Memory B cell (primary cell): Measurements from ENCODE around the gene ST3GAL3.

Source experiments
- ATAC-seq: fragments of 150-1000 bp; cut with Tn5 transposase; 2 replicates; pipeline ENCODE4 v1.10.0; 2021; ENCODE audit warnings: low read depth, mild to moderate bottlenecking, moderate library complexity
- DNase-seq, 2 donors: peaks; one replicate each; pipeline ENCODE4 v3.0.0; 2022; ENCODE audit warnings: low spot score in 2 of 2
- H3K27ac Mint-ChIP-seq: one replicate; pipeline ENCODE4 v1.8.0; 2022; ENCODE audit warnings: mild to moderate bottlenecking, moderate library complexity, mixed read lengths
- H3K27me3 Mint-ChIP-seq: one replicate; pipeline ENCODE4 v1.8.0; 2022; ENCODE audit warnings: mixed read lengths
- H3K36me3 Mint-ChIP-seq: one replicate; pipeline ENCODE4 v1.8.0; 2022; ENCODE audit warnings: mild to moderate bottlenecking, mixed read lengths
- H3K4me1 Mint-ChIP-seq: one replicate; pipeline ENCODE4 v1.8.0; 2022; ENCODE audit warnings: mixed read lengths
- H3K4me3 Mint-ChIP-seq: one replicate; pipeline ENCODE4 v1.8.0; 2022; ENCODE audit warnings: mild to moderate bottlenecking, moderate library complexity, mixed read lengths
- H3K9me3 Mint-ChIP-seq: one replicate; pipeline ENCODE4 v1.8.0; 2022; ENCODE audit warnings: mixed read lengths

The ST3GAL3 gene

DNA sequence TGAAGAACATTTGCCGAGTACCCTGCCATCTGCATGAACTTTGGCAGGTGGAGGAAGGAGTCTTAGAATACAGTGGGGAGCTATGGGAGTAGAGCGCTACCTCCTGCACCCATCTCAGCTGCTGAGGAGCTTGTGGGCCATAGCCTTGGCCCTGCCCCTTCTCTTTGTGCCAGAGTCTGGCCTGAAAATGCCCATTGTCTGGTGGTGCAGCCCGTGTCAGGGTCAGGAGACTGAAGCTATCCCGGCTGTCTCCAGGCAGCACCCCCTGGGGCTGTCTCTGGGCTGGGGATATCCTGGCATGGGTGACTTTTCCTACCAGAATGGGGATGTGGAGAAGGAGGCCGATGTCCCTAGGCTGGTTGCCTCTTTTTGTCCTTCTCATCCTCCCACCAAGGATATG is 246.7 kb downstream of the ST3GAL3 start:
- H3K36me3 Mint-ChIP-seq = peaks cover 15% of the 10 kb centered on the region
- no peak overlapping the region for H3K27ac Mint-ChIP-seq
- H3K27me3 Mint-ChIP-seq = no peaks in the 10 kb centered on the region
- H3K9me3 Mint-ChIP-seq = no peaks in the 10 kb centered on the region
- no peak for DNase-seq
- H3K4me3 Mint-ChIP-seq = no peak overlapping the region
- no peak for ATAC-seq
- H3K4me1 Mint-ChIP-seq = peaks cover 18% of the 10 kb centered on the region

DNA sequence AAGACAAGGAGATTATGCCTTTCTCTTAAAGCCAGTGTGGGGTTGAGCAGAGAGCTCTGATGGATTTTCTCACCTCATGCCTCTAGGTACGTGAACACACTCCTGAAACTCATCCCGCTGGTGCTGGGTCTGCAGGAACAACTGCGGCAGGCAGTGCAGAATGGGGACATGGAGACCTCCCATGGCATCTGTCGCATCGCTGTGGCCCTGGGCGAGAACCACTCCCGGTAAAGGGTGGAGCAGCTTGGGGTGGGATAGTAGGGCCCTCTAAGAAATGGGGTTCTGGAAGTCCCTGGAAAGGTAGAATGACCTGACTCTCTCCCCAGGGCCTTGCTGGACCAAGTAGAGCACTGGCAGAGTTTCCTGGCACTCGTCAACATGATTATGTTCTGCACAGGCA is 248.9 kb downstream of the ST3GAL3 start:
- peaks cover 7% of the 10 kb centered on the region for H3K4me1 Mint-ChIP-seq
- no peak overlapping the region for H3K4me3 Mint-ChIP-seq
- H3K36me3 Mint-ChIP-seq = peaks cover 13% of the 10 kb centered on the region
- H3K27ac Mint-ChIP-seq = no peak overlapping the region
- DNase-seq (no peak), ATAC-seq (no peak)
- no peaks in the 10 kb centered on the region for H3K27me3 Mint-ChIP-seq
- no peaks in the 10 kb centered on the region for H3K9me3 Mint-ChIP-seq

DNA sequence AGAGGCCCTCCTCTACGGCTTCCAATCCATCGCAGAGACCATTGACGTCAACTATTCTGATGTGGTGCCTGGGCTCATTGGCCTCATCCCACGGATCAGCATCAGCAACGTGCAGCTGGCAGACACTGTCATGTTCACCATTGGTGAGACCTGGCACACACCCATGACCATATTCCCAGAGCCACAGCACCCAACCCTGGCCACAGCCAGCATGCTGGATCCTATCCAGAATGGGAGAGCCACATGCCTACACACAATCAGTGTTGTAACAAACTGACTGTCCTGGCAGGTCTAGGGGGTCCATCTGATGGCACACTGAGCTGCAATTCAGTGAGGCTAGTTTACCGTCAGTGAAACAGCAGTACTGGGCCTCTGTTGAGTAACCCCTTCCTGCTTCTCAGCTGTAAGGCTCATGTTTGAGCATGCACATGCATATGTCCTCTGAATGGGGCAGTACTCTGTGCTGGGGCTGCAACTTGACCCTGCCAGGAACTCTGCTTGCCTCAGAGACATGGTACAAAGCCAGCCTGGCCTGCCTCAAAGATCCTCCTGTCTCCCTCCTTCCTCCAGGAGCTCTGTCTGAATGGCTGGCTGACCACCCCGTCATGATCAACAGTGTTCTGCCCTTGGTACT is 250.2 kb downstream of the ST3GAL3 start:
- H3K4me3 Mint-ChIP-seq = no peak overlapping the region
- DNase-seq (no peak), ATAC-seq (no peak)
- H3K27ac Mint-ChIP-seq = no peak overlapping the region
- H3K27me3 Mint-ChIP-seq = no peaks in the 10 kb centered on the region
- H3K4me1 Mint-ChIP-seq = peaks cover 7% of the 10 kb centered on the region
- H3K9me3 Mint-ChIP-seq = no peaks in the 10 kb centered on the region
- peaks cover 17% of the 10 kb centered on the region for H3K36me3 Mint-ChIP-seq

DNA sequence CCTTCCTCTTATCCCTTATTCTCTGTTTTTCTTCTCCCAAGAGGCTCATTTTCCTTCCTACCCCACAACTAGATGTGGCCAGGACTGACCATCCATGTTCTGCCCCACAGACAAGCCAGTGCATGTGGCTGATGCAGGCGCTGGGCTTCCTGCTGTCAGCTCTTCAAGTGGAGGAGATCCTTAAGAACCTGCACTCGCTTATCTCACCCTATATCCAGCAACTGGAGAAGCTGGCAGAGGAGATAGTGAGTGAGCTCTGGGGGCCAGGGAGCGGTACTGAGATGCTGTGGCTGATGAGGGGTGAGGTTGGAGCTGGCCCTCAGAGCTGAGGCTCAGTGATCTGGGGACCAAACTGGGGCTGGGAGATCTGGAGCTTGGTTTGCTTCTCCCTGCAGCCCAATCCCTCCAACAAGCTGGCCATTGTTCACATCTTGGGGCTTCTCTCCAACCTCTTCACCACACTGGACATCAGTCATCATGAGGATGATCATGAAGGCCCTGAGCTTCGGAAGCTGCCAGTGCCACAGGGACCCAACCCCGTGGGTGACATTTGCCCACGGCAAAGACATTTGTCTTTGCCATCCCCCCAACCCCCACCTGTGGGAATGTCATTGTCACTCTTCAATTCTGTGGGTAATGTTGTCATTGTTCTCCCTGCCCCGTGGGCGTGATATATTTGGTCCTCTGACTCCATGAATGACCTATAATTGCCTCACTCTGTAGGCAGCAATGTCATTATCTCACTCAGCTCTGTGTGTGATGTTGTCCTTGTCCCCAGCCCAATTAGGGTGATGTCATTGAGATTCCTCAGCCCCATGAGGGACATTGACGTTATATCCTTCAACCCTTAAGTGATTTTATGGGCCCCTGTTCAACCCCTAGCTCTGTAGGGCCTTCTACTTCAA is 251.3 kb downstream of the ST3GAL3 start:
- Mint-ChIP-seq H3K27me3 (no peaks in the 10 kb centered on the region), H3K4me1 (peaks cover 7% of the 10 kb centered on the region), H3K36me3 (peaks cover 18% of the 10 kb centered on the region), H3K4me3 (no peak overlapping the region), H3K27ac (no peak overlapping the region), H3K9me3 (no peaks in the 10 kb centered on the region)
- DNase-seq (no peak), ATAC-seq (no peak)

DNA sequence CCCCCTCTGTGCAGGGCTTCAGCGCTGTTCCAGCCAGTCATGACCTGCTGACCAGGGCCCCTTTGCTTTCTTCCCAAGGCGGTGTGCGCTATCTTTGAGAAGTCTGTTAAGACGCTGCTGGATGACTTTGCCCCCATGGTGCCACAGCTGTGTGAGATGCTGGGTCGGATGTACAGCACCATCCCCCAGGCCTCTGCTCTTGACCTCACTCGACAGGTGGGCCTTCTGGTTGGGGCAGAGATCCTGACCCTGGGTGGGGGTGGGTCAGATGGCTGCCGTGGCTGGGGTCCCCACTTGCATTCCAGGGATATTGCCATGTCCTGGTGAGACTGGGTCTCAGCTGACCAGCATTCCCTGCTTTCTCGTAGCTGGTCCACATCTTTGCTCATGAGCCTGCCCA is 253.5 kb downstream of the ST3GAL3 start:
- Mint-ChIP-seq H3K4me1 (no peaks in the 10 kb centered on the region), H3K36me3 (peaks cover 18% of the 10 kb centered on the region), H3K9me3 (no peaks in the 10 kb centered on the region), H3K27me3 (no peaks in the 10 kb centered on the region), H3K27ac (no peak overlapping the region), H3K4me3 (no peak overlapping the region)
- no peak for DNase-seq
- no peak for ATAC-seq

DNA sequence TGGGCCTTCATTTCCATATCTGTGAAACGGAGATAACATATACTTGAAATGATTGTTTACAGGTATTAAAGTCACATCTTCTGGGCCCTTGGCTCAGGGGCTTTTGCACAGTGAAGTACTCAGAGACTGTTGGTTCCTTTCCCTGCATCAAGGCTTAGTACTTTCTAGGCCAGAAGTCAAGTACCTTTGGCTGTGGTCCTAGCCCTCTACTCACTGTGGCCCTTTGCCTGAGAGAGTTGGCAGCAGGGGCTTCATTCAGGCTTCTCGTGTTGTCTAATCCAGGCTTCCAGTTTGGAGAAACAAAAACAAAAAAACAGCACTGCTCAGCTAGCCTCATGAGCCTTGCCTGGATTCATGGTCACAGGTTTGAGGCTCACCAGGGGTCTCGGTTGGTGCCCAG is 254.4 kb downstream of the ST3GAL3 start:
- H3K27me3 Mint-ChIP-seq = no peaks in the 10 kb centered on the region
- no peak overlapping the region for H3K27ac Mint-ChIP-seq
- H3K9me3 Mint-ChIP-seq = no peaks in the 10 kb centered on the region
- no peak for DNase-seq
- no peak for ATAC-seq
- no peaks in the 10 kb centered on the region for H3K4me1 Mint-ChIP-seq
- H3K36me3 Mint-ChIP-seq = peaks cover 18% of the 10 kb centered on the region
- no peak overlapping the region for H3K4me3 Mint-ChIP-seq

DNA sequence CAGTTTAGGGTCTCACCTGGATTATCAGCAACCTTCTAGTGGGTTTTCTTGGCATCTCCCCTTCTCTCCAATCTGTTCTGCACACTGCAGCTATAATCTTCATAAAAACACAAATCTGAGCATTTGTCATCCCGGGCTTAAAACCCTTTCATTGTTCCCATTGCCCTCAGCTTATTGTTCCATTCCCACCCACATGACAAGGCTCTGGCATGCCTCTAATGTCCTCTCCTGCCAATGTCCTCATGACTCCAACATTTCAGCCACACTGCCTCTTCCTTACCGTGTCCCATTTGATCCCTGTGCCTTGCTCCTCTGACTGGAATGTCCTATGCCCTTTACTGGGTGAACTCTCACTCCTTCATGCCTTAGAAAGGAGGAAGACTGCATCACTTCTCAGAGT is 255.0 kb downstream of the ST3GAL3 start:
- H3K4me1 Mint-ChIP-seq = no peaks in the 10 kb centered on the region
- H3K27ac Mint-ChIP-seq = no peak overlapping the region
- H3K9me3 Mint-ChIP-seq = no peaks in the 10 kb centered on the region
- ATAC-seq (no peak), DNase-seq (no peak)
- H3K36me3 Mint-ChIP-seq = peaks cover 15% of the 10 kb centered on the region
- no peaks in the 10 kb centered on the region for H3K27me3 Mint-ChIP-seq
- no peak overlapping the region for H3K4me3 Mint-ChIP-seq

DNA sequence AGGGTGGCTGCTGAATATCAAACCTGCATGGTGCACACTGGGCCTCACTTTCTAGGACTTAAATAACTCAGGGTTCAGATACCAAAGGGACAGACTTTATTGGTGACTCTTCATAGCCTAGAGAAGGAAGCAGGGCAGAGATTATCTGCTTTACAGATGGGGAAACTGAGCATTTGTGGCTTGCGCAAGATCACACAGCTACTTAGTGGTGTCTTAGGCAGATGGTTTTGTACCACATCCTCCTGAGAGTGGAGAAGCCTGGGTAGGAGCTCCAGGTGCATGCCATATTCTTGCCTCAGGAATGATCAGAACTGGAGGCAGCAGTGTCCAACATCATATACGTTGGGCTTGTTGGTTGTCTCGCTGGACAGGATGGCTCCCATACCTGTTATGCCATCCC is 255.7 kb downstream of the ST3GAL3 start:
- no peak overlapping the region for H3K27ac Mint-ChIP-seq
- no peak for ATAC-seq
- H3K4me1 Mint-ChIP-seq = no peaks in the 10 kb centered on the region
- peaks cover 12% of the 10 kb centered on the region for H3K36me3 Mint-ChIP-seq
- DNase-seq = no peak
- H3K27me3 Mint-ChIP-seq = no peaks in the 10 kb centered on the region
- H3K4me3 Mint-ChIP-seq = no peak overlapping the region
- no peaks in the 10 kb centered on the region for H3K9me3 Mint-ChIP-seq

DNA sequence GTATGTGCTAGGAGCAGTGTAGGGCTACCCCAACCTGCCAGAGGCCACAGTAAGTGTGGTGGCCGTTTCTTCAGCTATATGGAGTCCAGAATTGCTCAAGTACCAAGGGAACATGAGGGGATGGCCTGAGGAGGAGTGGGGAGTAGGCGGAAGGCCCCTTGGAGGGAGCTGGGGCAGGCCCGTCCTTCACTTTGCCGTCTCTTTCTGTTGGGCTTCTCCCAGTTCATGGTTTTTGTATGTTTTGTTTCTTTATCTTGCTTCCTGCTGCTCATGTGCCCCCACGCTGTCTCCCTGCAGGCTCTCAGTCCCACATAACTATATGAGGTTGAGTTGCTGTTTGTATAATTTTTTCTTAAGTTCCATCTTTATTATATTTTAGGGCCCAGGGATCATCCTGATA is 256.6 kb downstream of the ST3GAL3 start:
- Mint-ChIP-seq H3K4me1 (no peaks in the 10 kb centered on the region), H3K9me3 (no peaks in the 10 kb centered on the region), H3K27ac (no peak overlapping the region), H3K36me3 (peaks cover 10% of the 10 kb centered on the region), H3K4me3 (no peak overlapping the region), H3K27me3 (no peaks in the 10 kb centered on the region)
- DNase-seq (no peak), ATAC-seq (no peak)

DNA sequence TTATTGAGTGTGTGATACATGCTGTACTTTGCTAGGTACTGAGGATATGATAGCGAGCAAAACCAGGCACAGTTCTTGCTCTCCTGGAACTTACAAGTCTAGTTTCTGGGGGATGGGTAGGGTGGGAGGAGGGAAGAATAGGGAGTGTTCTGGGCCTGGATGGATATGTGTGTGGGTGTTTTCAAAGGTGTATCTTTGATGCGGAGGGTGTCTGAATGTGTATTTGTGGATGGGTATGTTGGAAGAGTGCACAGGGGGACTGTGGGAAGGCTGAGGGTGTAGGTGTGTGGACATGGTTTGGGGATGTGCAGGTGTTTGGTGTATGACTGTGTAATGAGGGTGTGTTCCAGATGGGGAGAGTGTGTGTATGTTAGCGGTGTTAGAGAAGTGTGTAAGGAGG is 258.0 kb downstream of the ST3GAL3 start:
- peaks cover 8% of the 10 kb centered on the region for H3K4me1 Mint-ChIP-seq
- no peak for DNase-seq

DNA sequence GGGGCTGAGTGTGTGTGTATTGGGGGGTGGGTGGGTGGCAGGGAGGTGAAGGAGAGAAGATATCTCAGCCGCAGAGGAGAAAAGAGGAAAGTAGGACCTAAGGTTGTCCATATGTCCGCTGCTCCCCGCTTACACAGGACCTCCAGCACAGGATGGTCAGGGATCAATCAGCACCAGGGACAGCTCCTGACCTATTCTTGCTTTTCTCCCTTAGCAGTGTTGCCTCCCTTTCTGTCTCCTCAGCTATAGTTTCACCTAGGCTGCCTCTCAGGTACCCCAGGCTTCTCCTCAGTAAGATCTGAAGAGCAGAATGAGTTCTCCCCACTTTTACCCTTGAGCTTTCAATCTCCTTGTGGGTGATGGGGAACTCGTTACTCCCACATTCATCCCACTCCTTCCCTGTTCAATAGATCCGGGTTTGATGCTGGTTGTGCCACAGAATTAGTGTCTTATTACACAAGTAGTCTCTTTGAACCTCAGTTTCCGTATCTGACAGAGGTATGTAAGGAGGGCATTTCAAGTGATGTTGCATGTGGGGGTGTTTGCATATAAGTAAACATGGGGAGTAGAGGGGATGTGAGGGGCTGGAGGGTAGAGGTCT is 261.1 kb downstream of the ST3GAL3 start:
- peaks cover 15% of the 10 kb centered on the region for H3K4me1 Mint-ChIP-seq
- DNase-seq = no peak
- no peak for ATAC-seq
- H3K9me3 Mint-ChIP-seq = no peaks in the 10 kb centered on the region
- no peak overlapping the region for H3K4me3 Mint-ChIP-seq
- H3K27me3 Mint-ChIP-seq = no peaks in the 10 kb centered on the region
- H3K36me3 Mint-ChIP-seq = no peaks in the 10 kb centered on the region
- H3K27ac Mint-ChIP-seq = no peak overlapping the region

More for the DNA sequence above, 258.0 kb downstream of the ST3GAL3 start:
- Mint-ChIP-seq H3K27me3 (no peaks in the 10 kb centered on the region), H3K36me3 (peaks cover 7% of the 10 kb centered on the region), H3K4me3 (no peak overlapping the region), H3K27ac (no peak overlapping the region), H3K9me3 (no peaks in the 10 kb centered on the region)
- no peak for ATAC-seq

DNA sequence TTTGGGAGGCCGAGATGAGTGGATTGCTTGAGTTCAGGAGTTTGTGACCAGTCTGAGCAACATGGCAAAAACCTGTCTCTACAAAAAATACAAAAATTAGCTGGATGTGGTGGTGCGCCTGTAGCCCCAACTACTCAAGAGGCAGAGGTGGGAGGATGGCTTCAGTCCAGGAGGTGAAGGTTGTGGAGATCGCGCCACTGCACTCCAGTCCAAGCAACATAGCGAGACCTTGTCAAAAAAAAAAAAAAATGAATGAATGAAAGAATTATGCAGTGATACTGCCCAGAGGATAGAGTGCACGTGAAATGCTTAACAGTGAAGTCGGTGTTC is 262.0 kb downstream of the ST3GAL3 start:
- no peak for ATAC-seq
- peaks cover 23% of the 10 kb centered on the region for H3K4me1 Mint-ChIP-seq
- H3K27ac Mint-ChIP-seq = no peak overlapping the region

DNA sequence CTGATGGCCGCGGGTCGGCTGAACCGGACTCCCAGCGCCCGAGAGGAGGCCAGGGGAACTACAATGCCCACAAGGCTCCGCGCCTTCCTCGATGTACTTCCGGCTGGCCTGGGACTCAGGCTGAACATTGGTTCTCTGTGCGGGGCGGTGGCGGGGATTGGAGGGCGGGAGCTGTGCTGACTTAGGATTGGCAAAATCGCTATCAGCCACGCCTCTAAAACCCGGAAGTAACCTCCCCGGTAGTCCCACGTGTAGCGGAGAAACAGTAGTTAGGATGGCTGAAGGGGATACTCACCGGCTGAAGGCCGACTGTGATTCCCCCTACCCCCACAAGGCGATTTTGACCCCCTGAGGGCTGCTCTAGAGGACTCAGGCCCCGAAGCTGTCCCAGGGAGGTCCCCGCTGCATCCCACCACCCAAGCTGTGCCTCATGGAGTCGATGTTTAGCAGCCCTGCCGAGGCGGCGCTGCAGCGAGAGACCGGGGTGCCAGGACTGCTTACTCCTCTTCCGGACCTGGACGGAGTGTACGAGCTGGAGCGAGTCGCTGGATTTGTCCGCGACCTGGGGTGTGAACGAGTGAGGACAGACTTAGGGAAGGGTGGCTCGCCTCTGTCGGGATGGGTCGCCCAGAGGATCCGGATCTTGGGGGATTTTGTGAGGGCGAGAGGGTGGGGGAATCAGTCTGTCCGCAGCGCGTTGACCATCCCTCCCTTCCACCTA is 262.6 kb downstream of the ST3GAL3 start, which contains the start of gene DPH2:
Gene DPH2, plus strand, starts transcription at position 265 of the 721 bp plus-strand sequence. Its CDS starts 166 bp downstream, at position 431.
- peak; percentile 83 for ATAC-seq
- H3K27ac Mint-ChIP-seq = peak within 1 kb of the TSS; percentile 49
- H3K4me3 Mint-ChIP-seq = peak within 1 kb of the TSS; percentile 96
- no peaks in the 10 kb centered on the region for H3K9me3 Mint-ChIP-seq
- H3K36me3 Mint-ChIP-seq = no peaks in the 10 kb centered on the region
- H3K27me3 Mint-ChIP-seq = no peaks in the 10 kb centered on the region
- peak; percentile 80 to 85 for DNase-seq
- peaks cover 23% of the 10 kb centered on the region for H3K4me1 Mint-ChIP-seq

More for the DNA sequence above, 262.0 kb downstream of the ST3GAL3 start:
- Mint-ChIP-seq H3K36me3 (no peaks in the 10 kb centered on the region), H3K27me3 (no peaks in the 10 kb centered on the region), H3K4me3 (peak overlapping the region; percentile 96), H3K9me3 (no peaks in the 10 kb centered on the region)
- DNase-seq = no peak

DNA sequence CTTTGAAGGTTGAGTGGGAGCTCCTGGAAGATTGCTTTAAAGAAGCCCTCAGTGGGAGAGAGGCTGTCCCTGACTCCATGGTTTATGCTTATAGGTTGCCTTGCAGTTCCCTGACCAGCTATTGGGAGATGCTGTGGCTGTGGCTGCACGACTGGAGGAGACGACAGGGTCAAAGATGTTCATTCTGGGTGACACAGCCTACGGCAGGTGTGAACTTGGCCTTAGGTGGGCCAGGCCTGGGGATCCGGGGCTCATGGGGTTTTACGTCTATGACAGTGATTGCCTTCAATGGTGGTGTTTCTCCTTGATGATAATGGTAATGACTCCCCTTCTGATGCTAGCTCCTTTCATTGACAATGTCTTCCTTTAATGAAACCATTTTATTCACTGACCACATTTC is 263.2 kb downstream of the ST3GAL3 start:
- no peaks in the 10 kb centered on the region for H3K36me3 Mint-ChIP-seq
- no peaks in the 10 kb centered on the region for H3K27me3 Mint-ChIP-seq
- no peak overlapping the region for H3K27ac Mint-ChIP-seq
- ATAC-seq (no peak), DNase-seq (no peak)
- H3K4me1 Mint-ChIP-seq = peaks cover 23% of the 10 kb centered on the region
- H3K9me3 Mint-ChIP-seq = no peaks in the 10 kb centered on the region
- peak overlapping the region; percentile 96 for H3K4me3 Mint-ChIP-seq
